Osteoblast (primary cell): ENCODE measurements around the gene MBP. TPM values are rescaled to one million over a fixed set of nuclear protein-coding genes. Genes with fewer than 3 reads are reported as not detected.

Source experiments
- DNase-seq: peaks from one replicate; pipeline ENCODE4 v3.0.0; 2011; ENCODE audit warnings: low spot score, mixed read lengths; ENCODE audit not compliant: insufficient read length; ENCODE audit errors: missing footprints
- H2AFZ ChIP-seq: 2 replicates; pipeline ENCODE4 v1.6.0; 2011; ENCODE audit warnings: mild to moderate bottlenecking, low read length
- H3K27ac ChIP-seq: 2 replicates; pipeline ENCODE4 v1.5.1; 2011; ENCODE audit warnings: mild to moderate bottlenecking, low read depth, low read length, moderate library complexity
- H3K27me3 ChIP-seq: 2 replicates; pipeline ENCODE4 v1.6.0; 2012; ENCODE audit warnings: mild to moderate bottlenecking, control low read depth, inconsistent platforms, low read length, moderate library complexity; ENCODE audit not compliant: insufficient read depth
- H3K36me3 ChIP-seq: 2 replicates; pipeline ENCODE4 v1.5.1; 2011; ENCODE audit warnings: mild to moderate bottlenecking, low read length, control low read depth, moderate library complexity; ENCODE audit not compliant: insufficient read depth
- H3K4me1 ChIP-seq: 2 replicates; pipeline ENCODE4 v1.5.1; 2011; ENCODE audit warnings: mild to moderate bottlenecking, low read length, control low read depth, moderate library complexity; ENCODE audit not compliant: insufficient read depth
- H3K4me2 ChIP-seq: 2 replicates; pipeline ENCODE4 v1.6.0; 2011; ENCODE audit warnings: mild to moderate bottlenecking, low read length; ENCODE audit not compliant: insufficient read depth
- H3K4me3 ChIP-seq: fragments of 200-600 bp; sonication (generic); 3 replicates; pipeline ENCODE4 v1.5.1; 2012; ENCODE audit warnings: mild to moderate bottlenecking, low read length, inconsistent platforms; ENCODE audit not compliant: insufficient read depth
- H3K79me2 ChIP-seq: 2 replicates; pipeline ENCODE4 v1.6.0; 2012; ENCODE audit warnings: mild to moderate bottlenecking, low read length, control low read depth, inconsistent platforms; ENCODE audit not compliant: insufficient read depth
- H3K9me3 ChIP-seq: 2 replicates; pipeline ENCODE4 v1.5.1; 2011; ENCODE audit warnings: low read depth, low read length, control low read depth
- H4K20me1 ChIP-seq: 2 replicates; pipeline ENCODE4 v1.6.0; 2012; ENCODE audit warnings: mild to moderate bottlenecking, low read length, control low read depth; ENCODE audit not compliant: insufficient read depth
- CTCF ChIP-seq: IDR thresholded peaks from 2 replicates; pipeline ENCODE4 v1.5.1; 2011; ENCODE audit warnings: mild to moderate bottlenecking, low read depth, low read length, moderate library complexity; ENCODE audit errors: extremely low read depth
- total RNA-seq: library from RNA; depleted of rRNA; stranded (reverse); fragments of >200 nt; gene quantifications from 2 replicates; pipeline ENCODE4 v1.2.3, GENCODE V29; 2012

The MBP gene
- total RNA-seq, 1 donor: 2.2 TPM

GRCh38 chr18:77060151-77060550 is 72.4 kb downstream of the MBP start:
- no peak overlapping the region for H2AFZ ChIP-seq
- H3K4me1 ChIP-seq: peaks cover 17% of the 10 kb centered on the region
- H3K9me3 ChIP-seq: no peaks in the 10 kb centered on the region

DNA sequence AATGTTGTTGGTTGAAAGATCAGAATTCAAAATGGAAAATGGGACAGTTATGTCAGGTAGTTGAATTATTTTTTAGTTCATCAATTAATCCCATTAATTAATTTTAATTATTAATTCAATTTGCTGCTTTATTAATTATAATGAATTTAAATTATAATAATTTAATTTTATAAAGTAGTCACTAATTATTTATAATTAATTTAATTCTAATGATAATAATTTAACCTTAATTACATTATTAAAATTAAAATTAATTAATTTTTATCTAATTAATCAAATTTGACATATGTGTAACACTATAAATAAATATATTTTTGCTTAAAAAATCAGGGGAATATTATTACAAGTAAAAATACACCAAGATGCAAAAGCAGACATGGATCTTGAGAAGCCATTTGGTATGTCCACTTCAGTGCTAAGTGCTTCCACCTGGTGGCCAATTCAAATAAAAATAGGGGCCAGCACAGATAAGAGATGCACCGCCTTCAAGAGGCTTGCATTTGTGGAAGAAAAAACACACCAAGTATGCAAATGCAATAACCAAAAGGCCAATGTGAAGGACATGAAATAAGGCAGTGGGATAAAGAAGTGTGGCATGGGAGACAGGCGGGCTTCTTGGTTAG is 73.2 kb downstream of the MBP start:
- Histone ChIP-seq H2AFZ (no peak overlapping the region), H3K4me3 (no peak overlapping the region), H4K20me1 (no peaks in the 10 kb centered on the region), H3K4me2 (no peak overlapping the region), H3K27me3 (no peaks in the 10 kb centered on the region), H3K36me3 (no peaks in the 10 kb centered on the region), H3K4me1 (peaks cover 18% of the 10 kb centered on the region), H3K27ac (no peak overlapping the region), H3K79me2 (no peaks in the 10 kb centered on the region), H3K9me3 (no peaks in the 10 kb centered on the region)
- DNase-seq: peak; percentile 90
- TF ChIP-seq CTCF: peak; percentile 62

More at GRCh38 chr18:77060151-77060550, 72.4 kb downstream of the MBP start:
- DNase-seq: no peak
- H3K4me2 ChIP-seq: no peak overlapping the region
- no peaks in the 10 kb centered on the region for H3K79me2 ChIP-seq
- no peak overlapping the region for H3K27ac ChIP-seq
- no peak overlapping the region for H3K4me3 ChIP-seq
- no peaks in the 10 kb centered on the region for H3K27me3 ChIP-seq
- no peaks in the 10 kb centered on the region for H4K20me1 ChIP-seq
- no peak for TF ChIP-seq CTCF
- no peaks in the 10 kb centered on the region for H3K36me3 ChIP-seq

DNA sequence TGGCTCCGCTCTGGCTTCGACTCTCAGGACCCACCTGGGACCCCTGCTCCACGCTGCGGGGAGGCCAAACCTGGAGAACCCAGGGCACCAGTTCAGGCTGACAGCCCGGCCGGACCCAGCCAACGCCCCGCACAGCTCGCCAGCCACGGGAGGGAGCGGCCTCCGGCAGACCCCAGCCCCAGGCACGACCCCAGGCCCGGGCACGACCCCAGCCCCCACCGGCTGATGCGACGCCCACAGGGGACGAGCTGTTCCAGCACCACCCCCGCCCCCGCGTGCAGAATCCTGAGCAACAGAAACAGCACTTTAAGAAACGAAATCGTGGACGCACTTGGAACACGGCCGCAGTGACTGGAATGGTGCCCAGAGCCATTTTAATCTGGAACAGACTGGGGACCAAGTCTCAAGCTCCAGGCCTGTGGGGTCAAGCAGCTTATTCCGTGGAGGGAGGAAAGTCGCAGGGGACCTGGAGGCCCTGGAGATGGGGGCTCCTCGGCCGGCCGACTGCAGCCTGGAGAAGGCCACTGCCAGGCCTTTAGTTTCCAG is 74.2 kb downstream of the MBP start:
- Histone ChIP-seq H3K9me3 (no peaks in the 10 kb centered on the region), H3K4me1 (peaks cover 20% of the 10 kb centered on the region), H4K20me1 (no peaks in the 10 kb centered on the region), H2AFZ (peak overlapping the region; percentile 59), H3K4me2 (no peak overlapping the region), H3K27me3 (no peaks in the 10 kb centered on the region), H3K79me2 (no peaks in the 10 kb centered on the region), H3K27ac (no peak overlapping the region), H3K4me3 (no peak overlapping the region), H3K36me3 (no peaks in the 10 kb centered on the region)
- no peak for TF ChIP-seq CTCF
- DNase-seq: no peak

- no peaks in the 10 kb centered on the region for H3K27me3 ChIP-seq
- TF ChIP-seq CTCF: no peak
- no peak overlapping the region for H3K4me3 ChIP-seq
- H3K4me2 ChIP-seq: no peak overlapping the region
- H3K9me3 ChIP-seq: no peaks in the 10 kb centered on the region
- peaks cover 20% of the 10 kb centered on the region for H3K4me1 ChIP-seq
- no peak overlapping the region for H3K27ac ChIP-seq
- no peaks in the 10 kb centered on the region for H4K20me1 ChIP-seq
- DNase-seq: peak; percentile 56
- H3K36me3 ChIP-seq: no peaks in the 10 kb centered on the region
- H2AFZ ChIP-seq: peak overlapping the region; percentile 74
- no peaks in the 10 kb centered on the region for H3K79me2 ChIP-seq
Observed at GRCh38 chr18:77057006-77057395, 75.6 kb downstream of the MBP start.
